Transverse colon (tissue), 4 donors: ENCODE data around the gene PPP1R1B. TPM values are rescaled to one million over a fixed set of nuclear protein-coding genes. Genes with fewer than 3 reads are reported as not detected.

Experiments
- DNase-seq: peaks from one replicate; pipeline ENCODE4 v3.0.0-alpha.2; 2019
- H3K27ac ChIP-seq, 4 donors: fragments of 200-600 bp; sonication (generic); 2 replicates each; pipeline ENCODE4 v1.5.1; 2016 to 2018; ENCODE audit warnings: inconsistent platforms in 4 of 4
- H3K27me3 ChIP-seq: fragments of 200-600 bp; sonication (generic); 2 replicates; pipeline ENCODE4 v1.5.1; 2017; ENCODE audit warnings: inconsistent platforms
- H3K36me3 ChIP-seq, 4 donors: fragments of 200-600 bp; sonication (generic); 2 replicates each; pipeline ENCODE4 v1.5.1; 2017 to 2019; ENCODE audit warnings: inconsistent platforms in 4 of 4
- H3K4me1 ChIP-seq, 4 donors: fragments of 200-600 bp; sonication (generic); 2 replicates each; pipeline ENCODE4 v1.5.1; 2017 to 2020; ENCODE audit warnings: inconsistent platforms in 4 of 4
- H3K4me3 ChIP-seq, 4 donors: fragments of 200-600 bp; sonication (generic); 1 replicate in 1 of 4; 2 replicates in 3 of 4; pipeline versions ENCODE4 v1.5.1 to v1.6.1; 2017 to 2019; ENCODE audit warnings: inconsistent platforms in 4 of 4
- H3K9me3 ChIP-seq, 2 donors: fragments of 200-600 bp; sonication (generic); 2 replicates each; pipeline ENCODE4 v1.5.1; 2017 to 2019; ENCODE audit warnings: inconsistent platforms in 2 of 2
- CTCF ChIP-seq, 5 experiments: fragments of 200-600 bp in 3 of 5; fragments of 450-650 bp in 2 of 5; sonication (generic) in 3 of 5; IDR thresholded peaks; 1 replicate in 2 of 5; 2 replicates in 3 of 5; pipeline ENCODE4 v1.5.1; 2016 to 2017; ENCODE audit warnings: antibody characterized with exemption in 5 of 5, inconsistent platforms in 3 of 5, mild to moderate bottlenecking in 2 of 5, moderate library complexity in 1 of 5
- EP300 ChIP-seq: sonication (generic); formaldehyde crosslinking; IDR thresholded peaks from one replicate; pipeline ENCODE4 v1.6.1; 2017; ENCODE audit warnings: antibody characterized with exemption, low read depth
- POLR2A ChIP-seq: fragments of 450-650 bp; IDR thresholded peaks from one replicate; pipeline ENCODE4 v1.6.1; 2016; ENCODE audit warnings: antibody characterized with exemption, mild to moderate bottlenecking, moderate library complexity
- POLR2AphosphoS5 ChIP-seq, 3 donors: sonication (generic); formaldehyde crosslinking; IDR thresholded peaks; one replicate each; pipeline ENCODE4 v1.6.1; 2016; ENCODE audit warnings: antibody characterized with exemption in 3 of 3
- WGBS, 2 donors: methylation state at CpG; one replicate each; pipeline ENCODE4 v1.1.5; 2018; ENCODE audit warnings: low coverage in 1 of 2; 5-methylcytosine and 5-hydroxymethylcytosine counted together
- in situ Hi-C, 4 donors: fragments of 200-750 bp; cut with MboI; loops; one replicate each; pipeline versions ENCODE4 v1.15.0 to v1.15.1; 2017; ENCODE audit warnings: low sequenced_read_pairs in 3 of 4, low pct_ligation_motif_present in 1 of 4, low pct_unique_long_range_greater_than_20kb in 1 of 4
- intact Hi-C: fragments of 100-400 bp; cut with DNase I; formaldehyde crosslinking; loops from one replicate; pipeline ENCODE4 v1.15.1; 2023; ENCODE audit warnings: low total_unique reads
- total RNA-seq, 4 donors: library from RNA; depleted of rRNA; stranded (reverse); fragments of >200 nt; gene quantifications; one replicate each; pipeline ENCODE4 v1.1.0, GENCODE V29; 2016

Gene PPP1R1B
- total RNA-seq, 4 donors from 2014 or later = 125 to 509 (median 223) TPM

DNA sequence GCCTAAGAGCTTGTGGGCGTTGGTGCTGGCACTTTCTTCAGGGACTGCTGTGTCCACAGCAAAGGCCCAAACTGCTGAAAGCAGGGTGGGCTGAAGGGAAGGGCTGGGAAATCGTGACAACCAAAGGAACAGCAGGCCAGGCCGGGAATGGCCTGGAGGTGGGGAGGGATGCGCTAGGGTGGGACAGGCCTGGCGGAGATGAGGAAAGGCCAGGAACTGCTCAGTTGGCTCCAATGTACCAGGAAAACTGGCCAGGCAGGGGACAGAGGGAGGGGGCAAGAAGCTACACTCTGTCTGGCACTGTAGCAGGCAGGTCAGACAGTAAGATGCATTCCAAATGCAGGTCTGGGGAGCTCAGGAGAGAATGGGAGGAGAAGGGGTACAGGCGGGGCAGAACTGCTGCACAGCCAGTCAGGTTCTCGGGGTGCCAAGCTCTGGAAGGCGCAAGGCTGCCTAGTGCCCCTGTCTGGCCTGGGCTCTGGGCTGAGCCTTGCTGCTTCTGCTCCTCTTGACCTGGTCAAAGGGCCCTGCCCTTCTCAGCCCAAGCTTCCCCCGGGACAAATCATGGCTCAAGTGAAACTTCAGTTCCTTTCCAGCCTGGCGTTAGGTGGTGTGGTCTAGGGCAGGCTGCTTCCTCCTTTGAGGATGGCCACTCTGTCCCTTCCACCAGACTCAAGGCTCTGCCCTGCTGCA lies 48.8 kb downstream of the PPP1R1B start:
- TF ChIP-seq POLR2A = no peak
- TF ChIP-seq EP300 = no peak
- TF ChIP-seq CTCF (IDR thresholded peaks at IDR 0.05) = no peak
- no peak for TF ChIP-seq POLR2AphosphoS5 (IDR thresholded peaks at IDR 0.05)
- no peak for DNase-seq
- Histone ChIP-seq H3K36me3 (no peaks in the 10 kb centered on the region), H3K4me1 (peaks cover 21 to 64% (median 60%) of the 10 kb centered on the region in 4 donors), H3K27me3 (peaks cover 8% of the 10 kb centered on the region), H3K9me3 (no peaks in the 10 kb centered on the region), H3K4me3 (no peak overlapping the region), H3K27ac (peak overlapping the region; percentile 65 to 79 (median 70))
- intact Hi-C loops (no loop called here), in situ Hi-C loops (no loop called here)
- 51 to 68% methylated on average over 4 to 10 of the region's 10 CpGs for WGBS, 2 donors

- H3K4me1 ChIP-seq = peaks cover 21 to 63% (median 59%) of the 10 kb centered on the region in 4 donors
- H3K4me3 ChIP-seq = no peak overlapping the region
- peaks cover 3% of the 10 kb centered on the region for H3K27me3 ChIP-seq
- DNase-seq = peak; percentile 81
- intact Hi-C loops = no loop called here
- H3K36me3 ChIP-seq = peaks cover 0 to 5% (median 0%) of the 10 kb centered on the region in 4 donors
- in situ Hi-C loops = no loop called here
- peak overlapping the region; percentile 65 to 79 (median 70) for H3K27ac ChIP-seq
- no peaks in the 10 kb centered on the region for H3K9me3 ChIP-seq
- TF ChIP-seq CTCF (IDR thresholded peaks at IDR 0.05) (no peak), POLR2A (no peak), POLR2AphosphoS5 (IDR thresholded peaks at IDR 0.05) (no peak), EP300 (no peak)
- 28 to 55% methylated on average over 2 to 7 of the region's 7 CpGs for WGBS, 2 donors
Measured at GRCh38 chr17:39676198-39676819, 49.6 kb downstream of the PPP1R1B start.

- Histone ChIP-seq H3K36me3 (peaks cover 0 to 6% (median 0%) of the 10 kb centered on the region in 4 donors), H3K4me1 (peaks cover 21 to 56% (median 55%) of the 10 kb centered on the region in 4 donors), H3K27me3 (no peaks in the 10 kb centered on the region), H3K27ac (peak overlapping the region; percentile 64 to 82 (median 76)), H3K4me3 (no peak overlapping the region), H3K9me3 (no peaks in the 10 kb centered on the region)
- TF ChIP-seq EP300 = no peak
- DNase-seq = no peak
- in situ Hi-C loops (no loop called here), intact Hi-C loops (no loop called here)
- WGBS, 2 donors = 71 to 81% methylated on average over 3 to 8 of the region's 8 CpGs
Measured at GRCh38 chr17:39677072-39677471, 50.3 kb downstream of the PPP1R1B start.

GRCh38 chr17:39677542-39678339 lies 51.0 kb downstream of the PPP1R1B start:
- intact Hi-C loops = no loop called here
- Histone ChIP-seq H3K4me3 (no peak overlapping the region), H3K9me3 (no peaks in the 10 kb centered on the region), H3K4me1 (peaks cover 21 to 52% (median 51%) of the 10 kb centered on the region in 4 donors), H3K36me3 (peaks cover 0 to 6% (median 0%) of the 10 kb centered on the region in 4 donors), H3K27me3 (no peaks in the 10 kb centered on the region), H3K27ac (peak overlapping the region; percentile 64 to 82 (median 76))
- DNase-seq = no peak
- 68 to 70% methylated on average over 6 to 13 of the region's 13 CpGs for WGBS, 2 donors
- TF ChIP-seq POLR2AphosphoS5 (IDR thresholded peaks at IDR 0.05) (no peak), CTCF (IDR thresholded peaks at IDR 0.05) (no peak), POLR2A (no peak), EP300 (no peak)
- in situ Hi-C loops = no loop called here
